HepG2 (cell line): Measurements from ENCODE around the gene PLEKHB1. TPM values are rescaled to one million over a fixed set of nuclear protein-coding genes. Genes with fewer than 3 reads are reported as not detected.

Experiments used
- ARHGAP35 ChIP-seq: sonication (generic); formaldehyde crosslinking; IDR thresholded peaks from 2 replicates; pipeline ENCODE4 v1.9.0; 2022; ENCODE audit warnings: mild to moderate bottlenecking, inconsistent platforms, moderate library complexity, missing genetic modification reagents, borderline replicate concordance
- DPF2 ChIP-seq: sonication (generic); formaldehyde crosslinking; IDR thresholded peaks from 2 replicates; pipeline ENCODE4 v1.4.0; 2020; ENCODE audit warnings: mild to moderate bottlenecking, low read depth, missing genetic modification reagents, borderline replicate concordance
- DR1 ChIP-seq: sonication (generic); formaldehyde crosslinking; IDR thresholded peaks from 2 replicates; pipeline ENCODE4 v1.8.0; 2021; ENCODE audit warnings: mild to moderate bottlenecking, missing genetic modification reagents, inconsistent platforms
- ELF1 ChIP-seq: sonication (generic); formaldehyde crosslinking; IDR thresholded peaks from 2 replicates; pipeline ENCODE4 v1.4.0; 2020; ENCODE audit warnings: missing genetic modification reagents
- GTF2F1 ChIP-seq: fragments of 150-350 bp; IDR thresholded peaks from 2 replicates; pipeline ENCODE4 v1.6.1; 2014; ENCODE audit warnings: low read length
- HDAC1 ChIP-seq: sonication (generic); formaldehyde crosslinking; IDR thresholded peaks from 2 replicates; pipeline ENCODE4 v1.5.1; 2020; ENCODE audit warnings: mild to moderate bottlenecking, missing genetic modification reagents
- MAZ ChIP-seq, 2 experiments: sonication (generic) in 1 of 2; formaldehyde crosslinking in 1 of 2; IDR thresholded peaks; 2 replicates each; pipeline versions ENCODE4 v1.5.0 to v1.6.1; 2012 to 2020; ENCODE audit warnings: low read depth in 2 of 2, mild to moderate bottlenecking in 2 of 2, borderline replicate concordance in 1 of 2, improper control_type of control experiment in 1 of 2, low read length in 1 of 2, missing genetic modification reagents in 1 of 2, moderate library complexity in 1 of 2
- MED8 ChIP-seq: sonication (generic); formaldehyde crosslinking; IDR thresholded peaks from 2 replicates; pipeline ENCODE4 v1.8.1; 2023; ENCODE audit warnings: mild to moderate bottlenecking, missing genetic modification reagents; ENCODE audit not compliant: insufficient replicate concordance
- MEIS1 ChIP-seq: sonication (generic); formaldehyde crosslinking; IDR thresholded peaks from 2 replicates; pipeline ENCODE4 v1.9.0; 2021; ENCODE audit warnings: mild to moderate bottlenecking, missing genetic modification reagents, moderate library complexity, borderline replicate concordance
- MTF1 ChIP-seq: sonication (generic); formaldehyde crosslinking; IDR thresholded peaks from 2 replicates; pipeline ENCODE4 v1.5.0; 2020; ENCODE audit warnings: missing genetic modification reagents
- SMAD3 ChIP-seq: sonication (generic); formaldehyde crosslinking; IDR thresholded peaks from 2 replicates; pipeline ENCODE4 v1.4.0; 2020; ENCODE audit warnings: missing genetic modification reagents
- ZBTB20 ChIP-seq: sonication (generic); formaldehyde crosslinking; IDR thresholded peaks from 2 replicates; pipeline ENCODE4 v1.8.1; 2023; ENCODE audit warnings: missing genetic modification reagents, low read depth, mild to moderate bottlenecking, borderline replicate concordance
- ZBTB25 ChIP-seq: IDR thresholded peaks from 2 replicates; pipeline ENCODE4 v1.6.1; 2018; ENCODE audit warnings: missing genetic modification reagents
- ZBTB7B ChIP-seq: sonication (generic); formaldehyde crosslinking; IDR thresholded peaks from 2 replicates; pipeline ENCODE4 v1.4.0; 2020; ENCODE audit warnings: missing genetic modification reagents
- ZMYM4 ChIP-seq: sonication (generic); formaldehyde crosslinking; IDR thresholded peaks from 2 replicates; pipeline ENCODE4 v1.8.1; 2023; ENCODE audit warnings: mild to moderate bottlenecking, missing genetic modification reagents
- ZNF746 ChIP-seq: sonication (generic); formaldehyde crosslinking; IDR thresholded peaks from 2 replicates; pipeline ENCODE4 v1.8.0; 2022; ENCODE audit warnings: mild to moderate bottlenecking, missing genetic modification reagents
- ZNF747 ChIP-seq: sonication (generic); formaldehyde crosslinking; IDR thresholded peaks from 2 replicates; pipeline ENCODE4 v1.8.1; 2023; ENCODE audit warnings: missing genetic modification reagents, mild to moderate bottlenecking, borderline replicate concordance
- ZNF781 ChIP-seq: sonication (generic); formaldehyde crosslinking; IDR thresholded peaks from 2 replicates; pipeline ENCODE4 v1.5.1; 2020; ENCODE audit warnings: borderline replicate concordance, mild to moderate bottlenecking, missing genetic modification reagents; ENCODE audit errors: not compliant biosample characterization
- polyA plus RNA-seq, 8 experiments: library from polyadenylated mRNA; depleted of rRNA in 3 of 8; stranded (reverse) in 7 of 8; unstranded in 1 of 8; fragments of >200 nt; fragmentation: Illumina TruSeq in 4 of 8; extraction: Trizol in 4 of 8; gene quantifications; 2 replicates each; pipeline versions ENCODE4 v1.2.1 to v1.2.3, GENCODE V29; 2011 to 2016; ENCODE audit warnings: low read depth in 4 of 8, missing spikeins in 1 of 8, mixed read lengths in 1 of 8; ENCODE audit not compliant: insufficient read depth in 1 of 8
- total RNA-seq, 5 experiments: library from RNA; depleted of rRNA; stranded (reverse); fragments of >200 nt; fragmentation: Illumina TruSeq; extraction: Trizol; gene quantifications; 2 replicates each; pipeline ENCODE4 v1.2.3, GENCODE V29; 2016; ENCODE audit warnings: low read depth in 1 of 5
- TF ChIP-seq, protein P1 (sequence below): IDR thresholded peaks from 2 replicates; pipeline ENCODE4 v1.6.1; 2016; ENCODE audit warnings: missing biosample characterization, missing genetic modification reagents, low read depth
- TF ChIP-seq, protein P2 (sequence below): sonication (generic); formaldehyde crosslinking; IDR thresholded peaks from 2 replicates; pipeline ENCODE4 v1.9.0; 2021; ENCODE audit warnings: missing genetic modification reagents, mild to moderate bottlenecking, borderline replicate concordance
- TF ChIP-seq, protein P3 (sequence below): sonication (generic); formaldehyde crosslinking; conservative IDR thresholded peaks from 2 replicates; pipeline ENCODE4 v1.4.0; 2020; ENCODE audit warnings: mild to moderate bottlenecking, missing genetic modification reagents, moderate library complexity

The PLEKHB1 gene
- total and polyA plus RNA-seq, 2 of the 13 experiments (the other 11 are each of a cell fraction or from before 2014, with no cell fraction given): 68.0 to 99.3 TPM

GRCh38 chr11:73597956-73598718 is 48.2 kb upstream of the PLEKHB1 start, which contains the start of gene FAM168A (continued):
- TF ChIP-seq ELF1 (CRISPR knock-in tag) (peak; percentile 94), ZBTB25 (CRISPR knock-in tag) (peak; percentile 87), DR1 (peak; percentile 43), SMAD3 (CRISPR knock-in tag) (peak; percentile 19; the same call in 1 of the 2 replicates), MAZ (IDR thresholded peaks at IDR 0.05; ENCODE audit: borderline replicate concordance, low read depth, low read length) (peak; percentile 68; the same call in 1 of the 2 replicates), MAZ (CRISPR knock-in tag; IDR thresholded peaks at IDR 0.05; ENCODE audit: low read depth) (peak; percentile 84; the same call in 1 of the 2 replicates), GTF2F1 (no peak), ZBTB20 (peak; percentile 21; the same call in 1 of the 2 replicates), MED8 (CRISPR knock-in tag) (peak; percentile 37), DPF2 (no peak), ZBTB7B (CRISPR knock-in tag) (0 out of 2 replicates have a peak, but pooled peaks have one; percentile 25), ARHGAP35 (CRISPR knock-in tag) (peak; percentile 31; the same call in 1 of the 2 replicates), ZMYM4 (peak; percentile 47; the same call in 1 of the 2 replicates), MEIS1 (CRISPR knock-in tag) (0 out of 2 replicates have a peak, but pooled peaks have one; percentile 12), ZNF781 (CRISPR knock-in tag) (no peak), HDAC1 (peak; percentile 65), MTF1 (CRISPR knock-in tag) (no peak), ZNF747 (CRISPR knock-in tag) (peak; percentile 53; the same call in 1 of the 2 replicates), ZNF746 (0 out of 2 replicates have a peak, but pooled peaks have one; percentile 59)
- TF ChIP-seq, protein P1, sequence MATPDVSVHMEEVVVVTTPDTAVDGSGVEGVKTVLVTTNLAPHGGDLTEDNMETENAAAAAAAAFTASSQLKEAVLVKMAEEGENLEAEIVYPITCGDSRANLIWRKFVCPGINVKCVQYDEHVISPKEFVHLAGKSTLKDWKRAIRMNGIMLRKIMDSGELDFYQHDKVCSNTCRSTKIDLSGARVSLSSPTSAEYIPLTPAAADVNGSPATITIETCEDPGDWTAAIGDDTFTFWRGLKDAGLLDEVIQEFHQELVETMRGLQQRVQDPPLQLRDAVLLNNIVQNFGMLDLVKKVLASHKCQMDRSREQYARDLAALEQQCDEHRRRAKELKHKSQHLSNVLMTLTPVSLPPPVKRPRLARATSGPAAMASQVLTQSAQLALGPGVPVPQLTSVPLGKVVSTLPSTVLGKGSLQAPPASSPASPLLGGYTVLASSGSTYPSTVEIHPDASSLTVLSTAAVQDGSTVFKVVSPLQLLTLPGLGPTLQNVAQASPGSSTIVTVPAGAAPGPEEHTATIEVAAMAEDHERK (CRISPR knock-in tag): peak; percentile 69
- TF ChIP-seq, protein P2, sequence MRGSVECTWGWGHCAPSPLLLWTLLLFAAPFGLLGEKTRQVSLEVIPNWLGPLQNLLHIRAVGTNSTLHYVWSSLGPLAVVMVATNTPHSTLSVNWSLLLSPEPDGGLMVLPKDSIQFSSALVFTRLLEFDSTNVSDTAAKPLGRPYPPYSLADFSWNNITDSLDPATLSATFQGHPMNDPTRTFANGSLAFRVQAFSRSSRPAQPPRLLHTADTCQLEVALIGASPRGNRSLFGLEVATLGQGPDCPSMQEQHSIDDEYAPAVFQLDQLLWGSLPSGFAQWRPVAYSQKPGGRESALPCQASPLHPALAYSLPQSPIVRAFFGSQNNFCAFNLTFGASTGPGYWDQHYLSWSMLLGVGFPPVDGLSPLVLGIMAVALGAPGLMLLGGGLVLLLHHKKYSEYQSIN (CRISPR knock-in tag): no peak
- TF ChIP-seq, protein P3, sequence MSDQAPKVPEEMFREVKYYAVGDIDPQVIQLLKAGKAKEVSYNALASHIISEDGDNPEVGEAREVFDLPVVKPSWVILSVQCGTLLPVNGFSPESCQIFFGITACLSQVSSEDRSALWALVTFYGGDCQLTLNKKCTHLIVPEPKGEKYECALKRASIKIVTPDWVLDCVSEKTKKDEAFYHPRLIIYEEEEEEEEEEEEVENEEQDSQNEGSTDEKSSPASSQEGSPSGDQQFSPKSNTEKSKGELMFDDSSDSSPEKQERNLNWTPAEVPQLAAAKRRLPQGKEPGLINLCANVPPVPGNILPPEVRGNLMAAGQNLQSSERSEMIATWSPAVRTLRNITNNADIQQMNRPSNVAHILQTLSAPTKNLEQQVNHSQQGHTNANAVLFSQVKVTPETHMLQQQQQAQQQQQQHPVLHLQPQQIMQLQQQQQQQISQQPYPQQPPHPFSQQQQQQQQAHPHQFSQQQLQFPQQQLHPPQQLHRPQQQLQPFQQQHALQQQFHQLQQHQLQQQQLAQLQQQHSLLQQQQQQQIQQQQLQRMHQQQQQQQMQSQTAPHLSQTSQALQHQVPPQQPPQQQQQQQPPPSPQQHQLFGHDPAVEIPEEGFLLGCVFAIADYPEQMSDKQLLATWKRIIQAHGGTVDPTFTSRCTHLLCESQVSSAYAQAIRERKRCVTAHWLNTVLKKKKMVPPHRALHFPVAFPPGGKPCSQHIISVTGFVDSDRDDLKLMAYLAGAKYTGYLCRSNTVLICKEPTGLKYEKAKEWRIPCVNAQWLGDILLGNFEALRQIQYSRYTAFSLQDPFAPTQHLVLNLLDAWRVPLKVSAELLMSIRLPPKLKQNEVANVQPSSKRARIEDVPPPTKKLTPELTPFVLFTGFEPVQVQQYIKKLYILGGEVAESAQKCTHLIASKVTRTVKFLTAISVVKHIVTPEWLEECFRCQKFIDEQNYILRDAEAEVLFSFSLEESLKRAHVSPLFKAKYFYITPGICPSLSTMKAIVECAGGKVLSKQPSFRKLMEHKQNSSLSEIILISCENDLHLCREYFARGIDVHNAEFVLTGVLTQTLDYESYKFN: peak; percentile 33
